Caco-2 (cell line): ENCODE results near the gene PDCD4. TPM values are rescaled to one million over a fixed set of nuclear protein-coding genes. Genes with fewer than 3 reads are reported as not detected.

Experiments used
- Bru-seq: library from RNA; stranded (reverse); fragments of 400-500 nt; gene quantifications from one replicate; lab custom pipeline; 2021; lab: Mats Ljungman, UMichigan
- BruChase-seq, 2 experiments: library from RNA; stranded (reverse); fragments of 400-500 nt; gene quantifications; one replicate each; lab custom pipeline; 2021; lab: Mats Ljungman, UMichigan
- BruUV-seq: library from RNA; stranded (reverse); fragments of 400-500 nt; replicated peaks from 2 replicates; lab custom pipeline; 2021; lab: Mats Ljungman, UMichigan
- CTCF ChIA-PET: fragments of 300-600 bp; sonication (Branson Sonifier 250); formaldehyde crosslinking; loops from one replicate; lab custom pipeline; 2022; ENCODE audit warnings: antibody characterized with exemption; lab: Charles Lee
- POLR2A ChIA-PET: fragments of 300-600 bp; sonication (Branson Sonifier 250); formaldehyde crosslinking; loops from one replicate; lab custom pipeline; 2022; ENCODE audit warnings: antibody characterized with exemption; lab: Charles Lee
- DNase-seq, 2 experiments: peaks; one replicate each; pipeline versions ENCODE4 v3.0.0 to v3.0.0-alpha.2; 2020 to 2022
- H3K27me3 ChIP-seq: replicated peaks from 2 replicates; pipeline ENCODE4 v1.6.0; 2011; ENCODE audit warnings: low read length; ENCODE audit not compliant: control insufficient read depth, insufficient read depth
- H3K36me3 ChIP-seq: 2 replicates; pipeline ENCODE4 v1.5.1; 2011; ENCODE audit warnings: low read length; ENCODE audit not compliant: control insufficient read depth, insufficient read depth
- H3K4me1 ChIP-seq: fragments of 250-450 bp; sonication (Bioruptor Pico); 2 replicates; pipeline ENCODE4 v1.5.1; 2020; ENCODE audit warnings: mild to moderate bottlenecking
- H3K4me3 ChIP-seq: 2 replicates; pipeline ENCODE4 v1.5.1; 2011; ENCODE audit warnings: low read depth, mild to moderate bottlenecking, control low read depth, low read length
- H3K9me3 ChIP-seq: fragments of 250-450 bp; sonication (Bioruptor Pico); 2 replicates; pipeline ENCODE4 v1.5.1; 2020; ENCODE audit warnings: mild to moderate bottlenecking, moderate library complexity
- H3K27ac Mint-ChIP-seq: one replicate; pipeline ENCODE4 v1.8.0; 2022; ENCODE audit warnings: mixed read lengths; ENCODE audit not compliant: unreplicated experiment
- H3K27me3 Mint-ChIP-seq: one replicate; pipeline ENCODE4 v1.8.0; 2022; ENCODE audit warnings: mixed read lengths; ENCODE audit not compliant: insufficient read depth, unreplicated experiment
- H3K36me3 Mint-ChIP-seq: one replicate; pipeline ENCODE4 v1.8.0; 2022; ENCODE audit warnings: mild to moderate bottlenecking, mixed read lengths; ENCODE audit not compliant: insufficient read depth, unreplicated experiment
- H3K4me1 Mint-ChIP-seq: one replicate; pipeline ENCODE4 v1.8.0; 2022; ENCODE audit warnings: low read depth, mixed read lengths; ENCODE audit not compliant: unreplicated experiment
- H3K4me3 Mint-ChIP-seq: one replicate; pipeline ENCODE4 v1.8.0; 2022; ENCODE audit warnings: mild to moderate bottlenecking, moderate library complexity, mixed read lengths; ENCODE audit not compliant: unreplicated experiment
- H3K9me3 Mint-ChIP-seq: one replicate; pipeline ENCODE4 v1.8.0; 2022; ENCODE audit warnings: mixed read lengths; ENCODE audit not compliant: unreplicated experiment
- intact Hi-C: fragments of 100-400 bp; cut with micrococcal nuclease; formaldehyde crosslinking; loops from one replicate; pipeline ENCODE4 v1.10.0; 2022; ENCODE audit not compliant: unreplicated experiment
- long read RNA-seq: library from polyadenylated mRNA; stranded (forward); transcript quantifications from one replicate; pipeline ENCODE4 v2.0.0, GENCODE V29; 2022
- total RNA-seq: library from RNA; stranded (reverse); gene quantifications from 2 replicates; pipeline ENCODE4 v1.2.3, GENCODE V29; 2022
- TF ChIP-seq, protein P1 (sequence below), 2 experiments: fragments of 200-600 bp in 1 of 2; IDR thresholded peaks; 1 replicate in 1 of 2; 2 replicates in 1 of 2; pipeline versions ENCODE4 v1.5.1 to v1.8.0; 2011 to 2022; ENCODE audit warnings: antibody characterized with exemption in 1 of 2, control low read depth in 1 of 2, inconsistent platforms in 1 of 2, low read depth in 1 of 2, low read length in 1 of 2, mild to moderate bottlenecking in 1 of 2, moderate library complexity in 1 of 2; ENCODE audit not compliant: insufficient read depth in 1 of 2, severe bottlenecking in 1 of 2, unreplicated experiment in 1 of 2

The PDCD4 gene
- total RNA-seq = 65.5 and 66.1 TPM in 2 replicates
- percentile 91 among the genes with signal in this experiment for Bru-seq, nascent RNA
- BruChase-seq, experiment 1, labeled RNA remaining after a 2-hour chase = percentile 83 among the genes with signal in this experiment
- percentile 85 among the genes with signal in this experiment for BruChase-seq, experiment 2, labeled RNA remaining after a 6-hour chase
- long read RNA-seq, transcript PDCD4-201 (12 exons, 3,602 nt) = major isoform, 69 of 96 reads
- long read RNA-seq, partial matches to known transcripts = 3 of 96 reads
- long read RNA-seq, other reads (novel, unspliced or antisense) = 23 of 96 reads

DNA sequence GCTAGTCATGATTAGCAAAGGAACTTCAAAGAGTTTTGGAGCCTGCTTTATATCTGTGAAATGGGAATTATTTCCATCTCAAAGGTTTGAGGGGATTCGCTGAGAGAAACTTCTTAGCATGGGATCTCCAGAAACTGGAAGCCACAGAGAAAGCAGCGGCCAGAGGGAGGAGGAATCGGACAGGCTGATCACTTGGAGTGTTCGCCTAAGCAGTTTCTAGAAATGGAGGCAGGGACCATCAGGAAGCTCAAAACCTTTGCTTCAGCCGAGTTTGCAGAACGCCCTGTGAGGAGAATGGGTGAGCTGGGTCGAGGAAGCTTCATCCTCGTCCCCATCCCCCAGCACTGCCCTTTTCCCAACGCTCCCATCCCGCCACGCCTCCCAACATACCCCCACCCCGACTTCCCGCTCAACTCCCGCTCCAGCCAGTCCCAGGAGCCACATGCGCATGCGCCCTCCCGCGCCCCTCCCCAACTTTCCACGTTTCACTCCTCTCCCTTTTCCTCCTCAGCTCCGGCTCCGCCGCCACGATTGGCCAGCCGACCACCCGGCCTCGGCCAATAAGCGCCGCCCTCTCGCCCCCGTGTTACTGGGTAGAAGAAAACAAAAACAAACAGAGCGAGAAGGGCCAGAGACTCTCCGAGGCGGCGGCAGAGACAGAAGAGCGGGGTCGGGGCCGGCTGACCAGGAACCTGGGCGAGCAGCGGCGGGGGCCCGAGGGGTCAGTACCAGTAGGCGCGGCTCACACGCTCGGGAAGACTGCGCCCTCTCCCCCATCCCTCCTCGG is at the start of gene PDCD4:
TSS of gene PDCD4 (plus strand) at position 631 of the 787 bp plus-strand sequence. CDS start 4,100 bp downstream, outside the sequence.
- Histone ChIP-seq H3K4me1 (peaks cover 10% of the 10 kb centered on the region; the same call in 1 of the 2 replicates), H3K27me3 (no peaks in the 10 kb centered on the region), H3K36me3 (no peaks in the 10 kb centered on the region), H3K4me3 (peak within 1 kb of the TSS; percentile 72), H3K9me3 (no peaks in the 10 kb centered on the region)
- Mint-ChIP-seq H3K9me3 (no peaks in the 10 kb centered on the region), H3K36me3 (peaks cover 15% of the 10 kb centered on the region), H3K27ac (peak within 1 kb of the TSS; percentile 93), H3K4me1 (peaks cover 12% of the 10 kb centered on the region), H3K4me3 (peak within 1 kb of the TSS; percentile 85), H3K27me3 (no peaks in the 10 kb centered on the region)
- BruUV-seq = TSS peak; percentile 89
- TF ChIP-seq, protein P1, sequence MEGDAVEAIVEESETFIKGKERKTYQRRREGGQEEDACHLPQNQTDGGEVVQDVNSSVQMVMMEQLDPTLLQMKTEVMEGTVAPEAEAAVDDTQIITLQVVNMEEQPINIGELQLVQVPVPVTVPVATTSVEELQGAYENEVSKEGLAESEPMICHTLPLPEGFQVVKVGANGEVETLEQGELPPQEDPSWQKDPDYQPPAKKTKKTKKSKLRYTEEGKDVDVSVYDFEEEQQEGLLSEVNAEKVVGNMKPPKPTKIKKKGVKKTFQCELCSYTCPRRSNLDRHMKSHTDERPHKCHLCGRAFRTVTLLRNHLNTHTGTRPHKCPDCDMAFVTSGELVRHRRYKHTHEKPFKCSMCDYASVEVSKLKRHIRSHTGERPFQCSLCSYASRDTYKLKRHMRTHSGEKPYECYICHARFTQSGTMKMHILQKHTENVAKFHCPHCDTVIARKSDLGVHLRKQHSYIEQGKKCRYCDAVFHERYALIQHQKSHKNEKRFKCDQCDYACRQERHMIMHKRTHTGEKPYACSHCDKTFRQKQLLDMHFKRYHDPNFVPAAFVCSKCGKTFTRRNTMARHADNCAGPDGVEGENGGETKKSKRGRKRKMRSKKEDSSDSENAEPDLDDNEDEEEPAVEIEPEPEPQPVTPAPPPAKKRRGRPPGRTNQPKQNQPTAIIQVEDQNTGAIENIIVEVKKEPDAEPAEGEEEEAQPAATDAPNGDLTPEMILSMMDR (IDR thresholded peaks at IDR 0.05; ENCODE audit: insufficient read depth in 1 of 2, low read depth in 1 of 2, low read length in 1 of 2, severe bottlenecking in 1 of 2, unreplicated experiment in 1 of 2) = no peak
- ChIA-PET CTCF (interaction anchor here (0.8 to 1.0 kb wide), 7 partner anchors 10 to 261 kb away, joined by 3 to 9 read pairs (median 5); partner anchors contain the start of genes BBIP1 and SHOC2), POLR2A (interaction anchor here (0.6 to 1.3 kb wide), 16 partner anchors 11 to 654 kb away, joined by 3 to 32 read pairs (median 4); partner anchors contain the start of genes BBIP1 and SHOC2)
- intact Hi-C loops = loop anchor here (1.0 to 5.0 kb wide), 7 partner anchors 14 to 124 kb away; partner anchors contain the start of genes BBIP1 and SHOC2
- peak; percentile 99 to 100 for DNase-seq

- CTCF ChIA-PET = interaction anchor here (0.8 to 2.2 kb wide), 2 partner anchors 35 to 75 kb away, joined by 4 to 8 read pairs; no protein-coding TSS in a partner anchor
- 0 out of 2 replicates have a peak, but pooled peaks cover 3% of the 10 kb centered on the region for H3K4me1 ChIP-seq
- POLR2A ChIA-PET = no interaction called here
These were observed 49.6 kb upstream of the PDCD4 start for GRCh38 chr10:110822035-110822711.

More at GRCh38 chr10:110822035-110822711, 49.6 kb upstream of the PDCD4 start:
- Histone ChIP-seq H3K4me3 (no peak overlapping the region), H3K9me3 (no peaks in the 10 kb centered on the region), H3K36me3 (no peaks in the 10 kb centered on the region), H3K27me3 (no peaks in the 10 kb centered on the region)
- Mint-ChIP-seq H3K4me1 (peaks cover 15% of the 10 kb centered on the region), H3K27ac (peak overlapping the region; percentile 6), H3K9me3 (no peaks in the 10 kb centered on the region), H3K36me3 (no peaks in the 10 kb centered on the region), H3K4me3 (no peak overlapping the region), H3K27me3 (no peaks in the 10 kb centered on the region)
- DNase-seq = no peak
- TF ChIP-seq, protein P1 (IDR thresholded peaks at IDR 0.05; ENCODE audit: insufficient read depth in 1 of 2, low read depth in 1 of 2, low read length in 1 of 2, severe bottlenecking in 1 of 2, unreplicated experiment in 1 of 2) = no peak
- intact Hi-C loops = loop anchor here (2.0 kb wide), 1 partner anchor 71 kb away; no protein-coding TSS in a partner anchor
- BruUV-seq = no TSS peak
